Endodermal cell (in vitro differentiated cells): ENCODE results near the gene EHD3. TPM values are rescaled to one million over a fixed set of nuclear protein-coding genes. Genes with fewer than 3 reads are reported as not detected.

ENCODE experiments used
- DNase-seq: peaks from one replicate; pipeline ENCODE4 v3.0.0-alpha.2; 2017
- H3K27ac ChIP-seq: 2 replicates; pipeline ENCODE4 v1.5.1; 2013; ENCODE audit warnings: mild to moderate bottlenecking, low read depth, low read length, moderate library complexity
- H3K27me3 ChIP-seq: 2 replicates; pipeline ENCODE4 v1.6.1; 2013; ENCODE audit warnings: mild to moderate bottlenecking, low read length, moderate library complexity; ENCODE audit not compliant: insufficient read depth, control insufficient read depth, poor library complexity, severe bottlenecking
- H3K36me3 ChIP-seq: 2 replicates; pipeline ENCODE4 v1.7.0; 2013; ENCODE audit warnings: mild to moderate bottlenecking, low read length, moderate library complexity; ENCODE audit not compliant: control insufficient read depth, insufficient read depth
- H3K4me1 ChIP-seq: one replicate; pipeline ENCODE4 v1.7.0; 2013; ENCODE audit warnings: low read length; ENCODE audit not compliant: control insufficient read depth, insufficient read depth
- H3K4me3 ChIP-seq: 2 replicates; pipeline ENCODE4 v1.5.1; 2013; ENCODE audit warnings: mild to moderate bottlenecking, low read length, moderate library complexity
- H3K9ac ChIP-seq: 2 replicates; pipeline ENCODE4 v1.6.1; 2013; ENCODE audit warnings: mild to moderate bottlenecking, low read length, moderate library complexity; ENCODE audit not compliant: poor library complexity, severe bottlenecking; ENCODE audit errors: extremely low read depth
- H3K9me3 ChIP-seq: 2 replicates; pipeline ENCODE4 v1.6.1; 2013; ENCODE audit warnings: mild to moderate bottlenecking, low read length, moderate library complexity; ENCODE audit not compliant: control insufficient read depth
- H3K27ac Mint-ChIP-seq: 2 replicates; pipeline ENCODE4 v1.8.0; 2020; ENCODE audit warnings: mixed read lengths
- H3K27me3 Mint-ChIP-seq: 2 replicates; pipeline ENCODE4 v1.8.0; 2021; ENCODE audit warnings: mild to moderate bottlenecking, mixed read lengths; ENCODE audit not compliant: insufficient read depth
- H3K36me3 Mint-ChIP-seq: 2 replicates; pipeline ENCODE4 v1.8.0; 2020; ENCODE audit warnings: low read depth, mixed read lengths
- H3K4me1 Mint-ChIP-seq: 2 replicates; pipeline ENCODE4 v1.8.0; 2020; ENCODE audit warnings: mixed read lengths
- H3K4me3 Mint-ChIP-seq: 2 replicates; pipeline ENCODE4 v1.8.0; 2020; ENCODE audit warnings: mild to moderate bottlenecking, moderate library complexity, mixed read lengths
- H3K9me3 Mint-ChIP-seq: 2 replicates; pipeline ENCODE4 v1.8.0; 2020; ENCODE audit warnings: mild to moderate bottlenecking, mixed read lengths
- CTCF ChIP-seq: fragments of 200-600 bp; sonication (generic); conservative IDR thresholded peaks from 2 replicates; pipeline ENCODE4 v1.5.0; 2021; ENCODE audit warnings: antibody characterized with exemption, mild to moderate bottlenecking
- WGBS, 2 experiments: methylation state at CpG; one replicate each; pipeline versions ENCODE4 v1.1.5 to v1.1.7; 2013; ENCODE audit warnings: missing lambda C conversion rate in 2 of 2, mixed read lengths in 1 of 2; ENCODE audit not compliant: insufficient coverage in 1 of 2, insufficient read length in 1 of 2; 5-methylcytosine and 5-hydroxymethylcytosine counted together
- total RNA-seq, 2 donors: library from RNA; stranded (reverse); fragmentation: NEBNext Ultra II Directional in 1 of 2; extraction: Animal tissue kit (Norgen Biotek cat#: 25700) in 1 of 2; gene quantifications; 2 replicates in 1 of 2; 3 replicates in 1 of 2; pipeline ENCODE4 v1.2.1, GENCODE V29; 2021

Gene EHD3
- total RNA-seq, 2 donors from 2014 or later, result 10.7 to 15.5 TPM

GRCh38 chr2:31223026-31223425 lies 10.9 kb upstream of the EHD3 start:
- Histone ChIP-seq H3K27ac (no peak overlapping the region), H3K27me3 (no peaks in the 10 kb centered on the region), H3K4me3 (no peak overlapping the region), H3K4me1 (no peaks in the 10 kb centered on the region), H3K36me3 (no peaks in the 10 kb centered on the region), H3K9ac (no peak overlapping the region), H3K9me3 (no peaks in the 10 kb centered on the region)
- H3K27ac Mint-ChIP-seq, result no peak overlapping the region
- peaks cover 7% of the 10 kb centered on the region for H3K4me1 Mint-ChIP-seq
- no peak for TF ChIP-seq CTCF
- DNase-seq, result no peak
- no peak overlapping the region for H3K4me3 Mint-ChIP-seq
- H3K36me3 Mint-ChIP-seq, result no peaks in the 10 kb centered on the region
- H3K9me3 Mint-ChIP-seq, result no peaks in the 10 kb centered on the region
- H3K27me3 Mint-ChIP-seq, result peaks cover 12% of the 10 kb centered on the region
- WGBS, 2 experiments, result 95 to 100% methylated on average over 1 to 4 of the region's 4 CpGs

- TF ChIP-seq CTCF, result no peak
- Mint-ChIP-seq H3K4me1 (peaks cover under 1% of the 10 kb centered on the region), H3K27me3 (peaks cover 12% of the 10 kb centered on the region), H3K9me3 (no peaks in the 10 kb centered on the region), H3K36me3 (no peaks in the 10 kb centered on the region), H3K4me3 (no peak overlapping the region), H3K27ac (no peak overlapping the region)
- no peak for DNase-seq
- Histone ChIP-seq H3K4me3 (no peak overlapping the region), H3K4me1 (no peaks in the 10 kb centered on the region), H3K36me3 (no peaks in the 10 kb centered on the region), H3K27ac (no peak overlapping the region), H3K9me3 (no peaks in the 10 kb centered on the region), H3K9ac (no peak overlapping the region), H3K27me3 (no peaks in the 10 kb centered on the region)
- WGBS, 2 experiments, result 84 to 90% methylated on average over 4 to 7 of the region's 7 CpGs
Observed at GRCh38 chr2:31223749-31224148, 10.2 kb upstream of the EHD3 start.

GRCh38 chr2:31226266-31226665 lies 7.7 kb upstream of the EHD3 start:
- Mint-ChIP-seq H3K4me1 (no peaks in the 10 kb centered on the region), H3K4me3 (no peak overlapping the region), H3K9me3 (no peaks in the 10 kb centered on the region), H3K27ac (no peak overlapping the region), H3K36me3 (no peaks in the 10 kb centered on the region), H3K27me3 (peaks cover 5% of the 10 kb centered on the region)
- H3K9ac ChIP-seq, result no peak overlapping the region
- no peak for DNase-seq
- WGBS, 2 experiments, result 57 to 74% methylated on average over 1 to 2 of the region's 2 CpGs
- no peak overlapping the region for H3K27ac ChIP-seq
- H3K36me3 ChIP-seq, result no peaks in the 10 kb centered on the region
- H3K9me3 ChIP-seq, result no peaks in the 10 kb centered on the region
- H3K4me1 ChIP-seq, result no peaks in the 10 kb centered on the region
- H3K27me3 ChIP-seq, result no peaks in the 10 kb centered on the region
- no peak overlapping the region for H3K4me3 ChIP-seq
- no peak for TF ChIP-seq CTCF
